DND-41 (cell line): Measurements from ENCODE around the gene PRR19.

Experiments
- EZH2 ChIP-seq: IDR thresholded peaks from 3 replicates; pipeline ENCODE4 v1.6.1; 2012; ENCODE audit warnings: borderline replicate concordance, low read depth, mild to moderate bottlenecking, moderate library complexity, low read length, inconsistent platforms; ENCODE audit not compliant: severe bottlenecking
- TF ChIP-seq, protein P1 (sequence below): IDR thresholded peaks from 2 replicates; pipeline ENCODE4 v1.5.1; 2012; ENCODE audit warnings: borderline replicate concordance, low read length, moderate library complexity, mild to moderate bottlenecking; ENCODE audit not compliant: poor library complexity, severe bottlenecking; ENCODE audit errors: extremely low read depth

DNA sequence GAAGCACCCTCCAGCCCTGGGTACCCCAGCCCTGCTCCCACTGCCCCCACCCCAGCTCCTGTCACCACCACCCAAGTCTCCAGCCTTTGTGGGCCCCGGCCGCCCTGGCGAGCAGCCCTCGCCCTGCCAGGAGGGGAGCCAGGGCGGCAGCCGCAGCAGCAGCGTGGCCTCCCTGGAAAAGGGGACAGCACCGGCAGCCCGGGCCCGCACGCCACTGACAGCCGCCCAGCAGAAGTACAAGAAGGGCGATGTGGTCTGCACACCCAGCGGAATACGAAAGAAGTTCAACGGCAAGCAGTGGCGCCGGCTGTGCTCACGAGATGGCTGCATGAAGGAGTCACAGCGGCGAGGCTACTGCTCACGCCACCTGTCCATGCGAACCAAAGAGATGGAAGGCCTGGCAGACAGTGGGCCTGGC is 28.9 kb upstream of the PRR19 start:
- TF ChIP-seq, protein P1, sequence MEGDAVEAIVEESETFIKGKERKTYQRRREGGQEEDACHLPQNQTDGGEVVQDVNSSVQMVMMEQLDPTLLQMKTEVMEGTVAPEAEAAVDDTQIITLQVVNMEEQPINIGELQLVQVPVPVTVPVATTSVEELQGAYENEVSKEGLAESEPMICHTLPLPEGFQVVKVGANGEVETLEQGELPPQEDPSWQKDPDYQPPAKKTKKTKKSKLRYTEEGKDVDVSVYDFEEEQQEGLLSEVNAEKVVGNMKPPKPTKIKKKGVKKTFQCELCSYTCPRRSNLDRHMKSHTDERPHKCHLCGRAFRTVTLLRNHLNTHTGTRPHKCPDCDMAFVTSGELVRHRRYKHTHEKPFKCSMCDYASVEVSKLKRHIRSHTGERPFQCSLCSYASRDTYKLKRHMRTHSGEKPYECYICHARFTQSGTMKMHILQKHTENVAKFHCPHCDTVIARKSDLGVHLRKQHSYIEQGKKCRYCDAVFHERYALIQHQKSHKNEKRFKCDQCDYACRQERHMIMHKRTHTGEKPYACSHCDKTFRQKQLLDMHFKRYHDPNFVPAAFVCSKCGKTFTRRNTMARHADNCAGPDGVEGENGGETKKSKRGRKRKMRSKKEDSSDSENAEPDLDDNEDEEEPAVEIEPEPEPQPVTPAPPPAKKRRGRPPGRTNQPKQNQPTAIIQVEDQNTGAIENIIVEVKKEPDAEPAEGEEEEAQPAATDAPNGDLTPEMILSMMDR = no peak
- no peak for TF ChIP-seq EZH2
